Stimulated activated CD8-positive, alpha-beta memory T cell treated with anti-CD3 and anti-CD28 coated beads, Interleukin-7, amount 100 ng/mL, for 1 hour (primary cell): ENCODE data around the gene PROZ.
"Not testable (repeated sequence)": the region's sequence is repeated elsewhere in the genome, so short reads cannot be mapped to it uniquely, and the experiment has no call there.

Experiments used
- DNase-seq, 2 donors: peaks; one replicate each; pipeline ENCODE4 v3.0.0-alpha.2; 2020; ENCODE audit warnings: low read depth in 2 of 2

PROZ gene

DNA sequence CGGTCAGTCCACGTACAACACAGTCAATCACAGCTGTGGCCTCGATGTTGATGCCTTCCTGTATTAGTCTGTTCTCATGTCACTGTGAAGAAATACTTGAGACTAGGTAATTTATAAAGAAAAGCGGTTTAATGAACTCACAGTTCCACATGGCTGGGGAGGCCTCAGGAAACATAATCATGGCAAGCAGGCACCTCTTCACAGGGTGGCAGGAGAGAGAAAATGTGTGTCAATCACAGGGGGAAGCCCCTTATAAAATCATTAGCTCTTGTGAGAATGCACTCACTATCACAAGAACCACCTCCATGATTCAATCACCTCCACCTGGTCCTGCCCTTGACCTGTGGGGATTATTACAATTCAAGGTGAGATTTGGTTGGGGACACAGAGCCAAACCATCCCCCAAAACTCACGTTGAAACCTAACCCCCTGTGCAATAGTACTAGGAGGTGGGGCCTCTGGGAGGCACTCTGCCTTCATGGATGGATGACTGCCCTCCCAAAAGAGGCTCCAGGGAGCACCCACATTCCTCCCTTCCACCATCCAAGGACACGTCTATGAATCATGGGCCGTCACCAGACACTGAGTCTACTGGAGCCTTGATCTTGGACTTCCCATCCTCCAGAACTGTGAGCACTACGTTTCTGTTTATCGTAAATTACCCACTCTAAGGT is 2.3 kb upstream of the PROZ start:
- DNase-seq: no peak

DNA sequence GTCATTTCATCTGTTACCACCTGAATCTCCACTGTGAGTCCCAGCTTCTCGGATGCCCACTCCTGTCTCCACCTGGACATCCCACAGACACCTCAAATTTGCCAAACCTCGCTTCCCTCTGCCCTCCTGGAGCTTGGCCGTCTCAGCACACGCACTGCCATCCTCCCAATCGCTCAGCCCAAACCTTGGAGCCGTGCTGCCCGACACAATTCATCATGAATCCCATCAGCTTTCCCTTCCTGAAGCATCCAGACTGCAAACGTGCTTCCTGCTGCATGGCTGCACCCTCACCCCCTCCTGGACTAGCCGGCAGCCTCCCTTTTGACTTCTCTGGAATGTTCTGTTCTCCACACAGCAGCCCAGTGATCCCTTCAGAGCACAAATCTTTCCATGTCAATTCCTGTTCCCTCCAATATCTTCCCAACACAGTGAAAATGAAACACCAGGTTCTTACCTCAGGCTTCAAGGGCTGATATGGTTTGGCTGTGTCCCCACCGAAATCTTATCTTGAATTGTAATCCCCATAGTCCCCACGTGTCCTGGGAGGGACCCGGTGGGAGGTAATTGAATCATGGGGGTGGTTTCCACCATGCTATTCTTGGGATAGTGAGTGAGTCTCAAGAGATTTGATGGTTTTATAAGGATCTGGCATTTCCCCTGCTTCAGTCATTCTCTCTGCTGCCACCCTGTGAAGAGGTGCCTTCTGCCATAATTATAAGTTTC is 1.1 kb upstream of the PROZ start:
- DNase-seq: no peak

DNA sequence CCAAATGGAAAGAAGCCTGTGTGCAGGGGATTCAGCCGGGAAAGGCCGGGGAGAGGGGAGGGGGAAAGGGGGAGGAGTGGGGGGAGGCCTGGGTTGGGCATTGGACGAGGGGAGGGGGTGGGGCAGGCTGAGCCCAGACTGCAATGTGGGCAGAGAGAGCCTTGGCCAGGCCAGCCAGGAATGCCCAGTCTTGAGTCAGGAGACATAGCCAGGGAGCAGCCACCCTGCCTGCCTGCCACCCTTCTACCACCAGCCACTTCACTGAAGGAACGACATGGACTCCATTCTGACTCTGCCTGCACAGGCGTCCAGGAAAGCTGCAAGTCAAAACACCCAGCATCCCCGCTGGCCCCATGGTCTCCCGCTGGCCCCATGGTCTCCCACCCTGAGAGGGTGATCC is 498 bp downstream of the PROZ start:
- DNase-seq: no peak

DNA sequence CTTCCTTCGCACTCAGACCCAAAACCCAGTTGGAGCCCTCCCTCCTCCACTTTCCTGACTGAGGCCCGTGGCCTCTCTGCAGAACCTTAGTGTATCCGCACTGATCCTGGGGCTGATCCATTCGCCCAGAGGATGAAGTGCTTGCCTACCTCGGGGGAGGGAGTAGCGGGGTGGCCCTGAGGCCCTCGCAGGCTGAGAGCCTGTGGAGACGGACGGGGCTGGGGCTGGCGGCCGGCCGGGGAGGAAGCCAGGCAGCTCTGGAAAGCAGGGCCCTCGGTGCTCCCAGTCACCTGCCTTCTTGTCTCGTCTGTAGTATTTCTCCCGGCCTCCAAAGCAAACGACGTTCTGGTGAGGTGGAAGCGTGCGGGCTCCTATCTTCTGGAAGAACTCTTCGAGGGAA is 1.3 kb downstream of the PROZ start:
- no peak for DNase-seq

DNA sequence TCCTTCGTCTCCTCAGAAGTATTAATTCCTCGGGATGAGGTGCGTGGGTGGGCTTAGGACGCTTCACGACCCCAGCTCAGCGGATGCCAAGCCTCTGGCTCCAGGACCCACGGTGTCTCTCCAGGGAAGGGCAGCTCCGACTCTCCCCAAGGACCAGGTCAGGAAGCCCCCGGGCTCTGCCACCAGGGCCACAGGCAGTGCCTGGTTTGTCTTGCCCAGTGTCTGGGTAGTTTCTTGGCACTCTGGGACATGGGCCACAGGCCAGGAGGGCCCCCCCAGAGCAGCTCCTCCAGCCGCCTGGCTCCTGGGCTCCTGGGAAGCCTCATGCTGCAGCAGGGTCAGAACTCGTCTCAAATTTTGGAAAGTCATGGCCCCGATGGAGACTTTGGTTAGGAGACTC is 2.5 kb downstream of the PROZ start:
- no peak for DNase-seq

DNA sequence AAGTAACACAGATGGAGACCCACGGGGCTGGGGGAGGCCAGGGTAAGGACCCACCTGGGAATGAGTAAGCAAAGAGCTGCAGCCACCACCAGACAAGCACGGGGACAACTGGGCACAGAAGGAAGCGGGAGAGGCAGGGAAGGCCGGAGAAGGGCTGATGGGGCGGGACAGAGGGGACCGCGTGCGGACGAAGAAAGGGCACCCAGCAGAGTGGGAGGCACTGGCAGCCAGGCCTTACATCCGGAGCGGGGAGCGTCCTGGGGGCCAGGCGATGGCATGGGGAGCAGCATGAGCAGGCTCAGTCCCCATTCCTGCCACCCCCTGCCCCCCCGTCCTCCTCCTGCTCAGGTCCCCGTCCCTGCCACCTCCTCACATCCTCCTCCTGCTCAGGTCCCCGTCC is 3.0 kb downstream of the PROZ start:
- DNase-seq: no peak

DNA sequence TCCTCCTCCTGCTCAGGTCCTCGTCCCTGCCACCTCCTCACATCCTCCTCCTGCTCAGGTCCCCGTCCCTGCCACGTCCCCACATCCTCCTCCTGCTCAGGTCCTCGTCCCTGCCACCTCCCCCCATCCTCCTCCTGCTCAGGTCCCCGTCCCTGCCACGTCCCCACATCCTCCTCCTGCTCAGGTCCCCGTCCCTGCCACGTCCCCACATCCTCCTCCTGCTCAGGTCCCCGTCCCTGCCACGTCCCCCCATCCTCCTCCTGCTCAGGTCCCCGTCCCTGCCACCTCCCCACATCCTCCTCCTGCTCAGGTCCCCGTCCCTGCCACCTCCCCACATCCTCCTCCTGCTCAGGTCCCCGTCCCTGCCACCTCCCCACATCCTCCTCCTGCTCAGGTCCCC is 3.5 kb downstream of the PROZ start:
- DNase-seq: not testable (repeated sequence)

DNA sequence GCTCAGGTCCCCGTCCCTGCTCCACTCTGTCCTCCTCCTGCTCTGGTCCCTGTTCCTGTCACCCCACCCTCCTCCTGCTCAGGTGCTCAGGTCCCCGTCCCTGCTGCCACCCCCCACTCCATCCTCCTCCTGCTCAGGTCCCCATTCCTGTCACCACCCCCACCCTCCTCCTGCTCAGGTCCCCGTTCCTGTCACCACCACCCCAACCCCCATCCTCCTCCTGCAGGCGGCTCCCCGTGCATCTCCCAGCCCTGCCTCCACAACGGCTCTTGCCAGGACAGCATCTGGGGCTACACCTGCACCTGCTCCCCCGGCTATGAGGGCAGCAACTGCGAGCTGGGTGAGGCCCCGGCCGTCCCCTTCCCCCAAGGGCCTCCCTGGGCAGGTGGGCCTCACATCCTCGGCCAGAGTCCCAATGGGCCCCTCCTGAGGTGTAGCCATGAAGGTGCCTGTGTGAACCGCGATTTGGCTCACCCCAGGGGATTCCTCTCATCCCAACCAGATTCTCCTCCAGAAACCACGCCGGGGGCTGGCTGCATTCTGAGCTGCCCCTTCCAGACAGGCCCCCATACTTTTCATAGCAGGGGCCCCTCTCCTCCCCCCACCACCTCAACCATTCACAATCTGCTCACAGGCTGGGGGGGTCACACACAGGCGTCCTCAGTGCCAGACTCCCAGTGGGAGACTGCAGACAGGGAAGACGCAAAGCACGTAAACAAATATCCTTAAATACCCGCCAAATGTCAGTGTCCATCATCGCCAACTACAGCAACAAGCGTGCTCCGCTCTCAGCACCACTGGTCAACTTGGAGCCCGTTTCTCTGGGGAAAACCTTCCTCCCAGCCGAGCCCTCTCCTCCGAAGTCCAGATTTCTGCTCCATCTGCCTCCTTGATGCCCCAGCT is 4.6 kb downstream of the PROZ start:
- no peak for DNase-seq

DNA sequence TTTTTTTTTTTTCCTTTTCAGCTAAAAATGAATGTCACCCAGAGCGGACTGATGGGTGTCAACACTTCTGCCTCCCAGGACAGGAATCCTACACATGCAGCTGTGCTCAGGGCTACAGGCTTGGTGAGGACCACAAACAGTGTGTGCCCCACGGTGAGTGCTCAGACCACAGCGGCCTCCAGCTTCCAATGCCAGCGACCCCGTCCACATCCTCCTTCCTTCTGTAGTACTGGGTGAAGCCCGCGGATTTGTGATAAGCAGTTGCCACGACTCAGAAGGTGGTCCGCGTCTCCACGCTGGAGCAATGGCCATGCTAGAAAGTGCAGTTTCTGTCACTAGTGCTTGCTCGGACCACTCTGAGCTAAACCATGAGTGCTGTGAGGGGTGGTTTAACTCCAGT is 6.0 kb downstream of the PROZ start:
- no peak for DNase-seq

DNA sequence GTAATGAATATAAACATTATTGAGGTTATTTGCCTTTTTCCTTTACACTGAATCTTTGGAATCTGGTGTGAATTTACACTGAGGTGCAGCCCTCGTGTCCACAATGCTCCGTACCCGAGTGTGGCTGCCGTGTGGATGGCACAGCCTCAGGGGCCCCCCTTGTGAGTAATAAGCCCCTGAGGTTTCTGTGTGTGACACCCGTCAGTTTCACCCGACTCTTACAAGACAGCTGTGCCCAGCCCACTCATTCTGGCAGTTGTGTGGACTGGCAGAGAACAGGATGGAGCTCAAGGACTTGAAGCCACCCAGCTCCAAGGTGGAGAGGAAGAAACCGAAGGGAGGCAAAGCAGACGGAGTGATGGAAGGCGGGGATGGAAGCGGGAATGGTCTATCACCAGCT is 7.8 kb downstream of the PROZ start:
- DNase-seq: no peak

DNA sequence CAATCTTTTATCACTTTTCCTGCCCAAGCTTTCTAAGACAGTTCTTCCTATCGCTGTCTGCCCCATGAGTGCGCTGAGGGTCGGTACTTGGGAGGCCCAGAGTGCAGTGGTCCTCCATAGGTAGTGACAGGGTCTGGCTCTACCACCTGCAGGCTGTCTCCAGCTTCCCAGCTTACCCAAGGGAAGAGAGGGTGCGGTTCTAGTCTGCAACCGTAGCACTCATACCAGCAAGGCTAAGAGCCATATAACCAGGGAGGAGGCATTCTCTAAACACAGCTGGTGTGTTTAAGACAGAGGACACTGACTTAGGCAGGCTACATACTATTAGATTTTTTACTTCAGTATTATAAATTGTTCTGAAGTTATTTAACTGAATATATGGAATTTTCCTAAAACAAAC is 8.2 kb downstream of the PROZ start:
- no peak for DNase-seq

DNA sequence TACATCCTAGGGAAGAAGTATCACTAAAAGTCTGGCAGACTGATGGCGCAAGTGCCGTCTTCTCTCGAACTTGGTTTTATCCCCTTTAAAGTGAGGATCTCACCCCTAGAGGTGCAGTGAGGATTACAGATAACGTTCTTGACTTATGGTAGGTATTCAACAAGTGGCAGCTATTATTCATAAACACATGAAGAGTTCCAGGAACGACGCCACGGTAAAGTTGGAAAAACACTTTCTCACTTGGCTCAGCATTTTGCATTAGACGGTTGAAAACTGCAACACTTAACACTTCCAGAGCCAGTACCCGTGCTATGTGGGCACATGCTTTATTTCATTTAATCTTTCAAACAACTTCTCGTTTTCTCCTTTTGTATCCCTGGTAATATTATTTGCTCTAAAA is 8.7 kb downstream of the PROZ start:
- no peak for DNase-seq

DNA sequence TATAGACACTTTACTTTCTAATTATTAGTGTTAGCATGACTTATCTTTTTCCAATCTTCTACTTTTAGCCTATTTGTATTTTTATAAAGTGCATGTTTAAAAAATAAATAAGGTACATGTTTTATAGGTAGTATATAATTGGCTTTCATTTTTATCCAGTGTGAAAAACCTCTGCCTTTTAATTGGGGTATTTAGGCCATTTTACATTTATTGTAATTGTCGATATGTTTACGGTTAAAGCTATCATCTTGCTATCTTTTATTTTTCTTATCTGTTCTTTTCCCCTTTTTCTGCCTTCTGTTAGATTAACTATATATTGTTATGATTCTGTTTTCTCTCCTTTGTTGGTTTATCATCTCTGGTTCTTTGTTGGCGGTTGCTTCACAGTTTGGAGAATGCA is 9.1 kb downstream of the PROZ start:
- no peak for DNase-seq

DNA sequence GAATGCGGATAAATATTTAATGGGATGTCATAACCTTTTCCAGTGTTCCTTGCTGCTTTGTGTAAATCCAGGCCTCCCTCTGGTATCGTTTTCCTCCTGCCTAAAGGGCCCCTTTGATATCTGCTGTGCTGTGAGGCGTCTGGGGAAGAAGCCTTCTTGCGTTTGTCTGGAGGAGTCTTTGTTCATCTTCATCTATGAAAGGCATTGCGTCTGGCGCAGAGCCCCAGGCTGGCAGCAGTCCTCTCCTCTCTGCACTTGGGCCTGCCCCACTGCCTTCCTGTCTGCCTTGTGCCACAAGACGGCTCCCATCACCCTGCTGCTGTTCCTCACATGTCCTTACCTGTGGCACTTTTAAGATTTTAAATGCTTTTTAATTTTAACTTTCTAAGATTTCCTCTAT is 9.8 kb downstream of the PROZ start:
- DNase-seq: no peak

DNA sequence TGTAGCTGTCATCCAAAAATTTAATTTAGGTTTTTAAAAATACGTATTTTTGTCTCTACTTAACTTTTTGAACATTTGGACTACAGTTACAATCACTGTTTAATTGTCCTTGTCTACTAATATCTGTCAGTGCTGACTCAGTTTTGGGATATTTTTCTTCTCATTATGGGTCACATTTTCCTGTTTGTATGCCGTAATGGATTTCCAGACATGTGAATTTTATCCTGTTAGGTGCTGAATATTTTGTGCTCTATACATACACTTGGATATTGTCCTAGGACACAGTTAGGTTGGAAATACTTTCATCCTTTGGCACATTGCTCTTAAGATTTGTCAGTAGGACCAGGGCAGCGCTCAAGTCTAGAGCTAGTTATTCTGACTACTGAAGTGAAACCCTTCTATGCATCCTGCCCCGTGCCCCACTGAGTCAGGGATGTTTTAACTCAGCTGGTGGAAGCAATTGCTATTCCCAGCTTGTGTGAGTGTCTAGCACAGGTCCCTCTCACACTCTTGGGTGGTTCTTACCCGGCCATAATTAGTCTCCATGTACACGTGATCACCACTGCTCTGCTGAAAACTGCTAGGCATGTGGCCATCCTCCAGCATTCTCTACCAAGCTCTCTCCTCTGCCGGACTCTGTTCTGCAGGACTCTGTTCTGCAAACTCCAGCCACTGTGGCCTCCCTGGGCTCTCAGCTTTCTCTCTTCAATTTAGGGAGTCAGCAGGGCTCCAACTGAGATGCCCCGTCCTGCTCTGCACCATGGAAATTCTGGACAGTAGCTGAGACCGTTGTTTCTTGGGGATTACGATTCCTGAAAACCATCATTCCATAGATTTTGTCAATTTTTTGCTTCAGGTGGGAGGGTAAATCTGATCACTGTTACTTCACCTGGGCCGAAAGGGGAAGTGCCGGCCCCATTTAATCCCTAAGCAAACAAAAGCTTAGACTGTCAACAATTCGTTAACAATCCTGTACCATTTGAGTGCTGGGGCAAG is 11.1 kb downstream of the PROZ start:
- DNase-seq: no peak

DNA sequence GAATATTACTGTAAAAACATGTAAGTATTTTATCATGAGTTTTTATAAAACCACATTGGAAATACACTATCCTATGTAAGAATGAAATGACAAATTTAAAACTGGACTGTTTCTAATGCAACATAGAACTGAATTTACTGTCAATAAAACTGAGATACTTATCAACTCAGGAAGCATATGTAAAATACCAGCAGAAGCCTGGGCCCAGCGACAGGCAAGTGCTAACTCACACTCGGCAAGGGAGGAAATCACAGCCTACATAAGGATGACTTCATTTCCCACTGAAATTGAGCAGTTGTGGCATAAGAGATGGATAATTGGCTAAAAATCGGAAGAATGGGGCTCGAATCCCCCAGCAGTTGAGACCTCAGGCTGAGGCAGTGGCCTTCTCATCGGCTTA is 12.1 kb downstream of the PROZ start:
- DNase-seq: no peak

DNA sequence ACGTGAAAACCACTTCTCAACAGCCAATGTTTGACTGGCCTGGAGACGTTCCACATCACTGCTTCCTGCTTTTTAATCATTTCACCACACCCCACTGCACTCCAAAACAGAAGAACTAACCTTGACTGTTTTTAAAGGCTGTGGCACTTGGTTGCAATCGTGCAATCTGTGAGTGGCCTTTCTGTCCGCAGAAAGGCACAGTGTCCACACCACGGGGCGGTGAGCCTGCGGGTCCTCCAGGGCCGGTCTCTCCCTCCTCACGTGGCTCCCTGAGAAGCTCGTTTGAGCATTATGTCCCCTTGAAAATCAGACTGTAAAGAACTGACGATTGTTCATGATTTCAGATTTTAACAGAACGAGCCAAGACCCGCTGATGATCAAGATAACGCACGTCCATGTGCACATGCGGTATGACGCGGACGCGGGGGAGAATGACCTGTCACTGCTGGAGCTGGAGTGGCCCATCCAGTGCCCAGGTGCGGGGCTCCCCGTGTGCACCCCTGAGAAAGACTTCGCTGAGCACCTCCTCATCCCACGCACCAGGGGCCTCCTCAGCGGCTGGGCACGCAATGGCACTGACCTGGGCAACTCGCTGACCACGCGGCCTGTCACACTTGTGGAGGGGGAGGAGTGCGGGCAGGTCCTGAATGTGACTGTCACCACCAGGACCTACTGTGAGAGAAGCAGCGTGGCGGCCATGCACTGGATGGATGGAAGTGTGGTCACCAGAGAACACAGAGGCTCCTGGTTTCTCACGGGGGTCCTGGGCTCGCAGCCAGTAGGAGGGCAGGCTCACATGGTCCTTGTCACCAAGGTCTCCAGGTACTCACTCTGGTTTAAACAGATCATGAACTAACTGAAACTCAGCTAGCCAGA is 13.0 kb downstream of the PROZ start:
- no peak for DNase-seq

DNA sequence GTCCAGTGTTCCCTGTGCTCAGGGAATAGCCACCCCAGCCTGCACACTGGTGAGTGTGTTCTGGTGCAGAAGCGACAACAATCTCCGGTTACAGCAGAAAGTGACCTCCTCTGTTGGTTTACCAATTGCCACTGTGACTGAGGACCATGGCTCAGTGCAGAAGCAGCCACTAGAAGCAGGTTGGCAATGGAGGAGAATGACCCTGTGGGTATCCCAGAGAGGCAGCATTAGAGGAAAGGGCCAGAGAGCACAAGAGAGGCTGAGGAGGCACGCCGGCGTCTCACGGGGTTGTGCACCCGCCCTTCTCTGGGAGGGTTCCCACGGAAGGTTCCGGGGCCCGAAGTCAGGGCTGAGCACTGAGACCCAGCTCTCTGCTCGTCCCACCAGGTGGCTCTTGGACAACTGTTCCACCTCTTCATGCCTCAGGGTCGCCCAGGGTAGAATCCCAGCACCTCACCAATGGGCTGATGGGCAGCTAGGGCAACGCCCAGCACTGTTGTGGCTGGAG is 14.0 kb downstream of the PROZ start:
- DNase-seq: no peak

DNA sequence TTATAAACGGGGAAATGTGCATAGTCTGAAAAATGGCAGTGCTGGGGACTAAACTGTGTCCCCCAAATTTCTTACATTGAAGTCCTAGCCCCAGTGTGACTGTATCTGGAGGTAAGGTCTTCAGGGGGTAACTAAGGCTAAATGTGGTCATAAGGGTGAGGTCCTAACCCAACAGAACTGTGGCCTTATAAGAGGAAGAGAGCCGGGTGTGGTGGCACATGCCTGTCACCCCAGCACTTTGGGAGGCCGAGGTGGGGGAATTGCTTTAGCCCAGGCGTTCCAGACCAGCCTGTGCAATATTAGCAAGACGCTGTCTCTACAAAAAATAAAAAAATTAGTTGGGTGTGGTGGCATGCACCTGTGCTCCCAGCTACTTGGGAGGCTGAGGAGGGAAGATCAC is 17.8 kb downstream of the PROZ start:
- DNase-seq: peak in 1 of 2 donors; percentile 31

DNA sequence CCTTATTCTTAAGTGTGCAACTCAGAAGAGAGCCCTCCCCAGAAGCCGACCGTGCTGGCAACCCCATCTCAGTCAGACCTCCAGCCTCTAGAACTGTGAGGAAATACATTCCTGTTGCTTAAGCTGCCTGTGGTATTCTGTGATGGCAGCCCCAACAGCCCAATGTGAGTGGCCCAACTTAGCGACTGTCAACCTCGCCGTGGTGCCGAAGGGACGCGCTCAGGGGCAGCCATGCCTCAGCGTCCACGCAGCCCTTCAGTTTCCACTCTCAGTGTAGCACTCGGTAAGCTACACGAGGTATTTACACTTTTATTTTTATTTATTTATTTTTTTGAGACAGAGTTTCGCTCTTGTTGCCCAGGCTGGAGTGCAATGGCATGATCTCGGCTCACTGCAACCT is 18.4 kb downstream of the PROZ start:
- no peak for DNase-seq
